Measurements from ENCODE around the gene C4orf17. TPM values are rescaled to one million over a fixed set of nuclear protein-coding genes. Genes with fewer than 3 reads are reported as not detected.
A peak's percentile ranks its signal among the peaks of the same experiment; 100 is the strongest.

Gene C4orf17
- total and polyA plus RNA-seq, 2 of the 8 experiments (the other 6 are each of a cell fraction or from before 2014, with no cell fraction given): not detected

DNA sequence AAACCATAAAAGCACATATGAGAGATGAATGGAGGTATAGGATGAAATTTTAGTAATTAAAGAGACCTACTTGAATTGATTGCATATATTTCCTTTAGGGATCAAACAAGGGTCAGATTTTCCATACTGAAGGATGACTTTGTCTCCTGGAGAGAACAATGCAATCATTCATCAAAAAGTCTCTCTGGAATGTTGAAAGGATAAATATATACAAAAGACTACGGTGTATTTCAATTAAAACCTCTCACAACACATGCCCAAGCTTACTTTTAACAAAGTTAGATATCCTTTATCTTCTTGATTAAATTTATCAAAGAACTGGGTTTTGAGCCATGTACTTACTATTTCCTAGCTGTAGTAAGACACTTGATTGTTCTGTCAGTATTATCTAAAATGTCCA is 38.9 kb upstream of the C4orf17 start:
- Histone ChIP-seq H3K79me2 (ENCODE audit: control insufficient read depth in 1 of 2, insufficient read depth in 2 of 2, low read length in 2 of 2) (no peaks in the 10 kb centered on the region), H4K8ac (ENCODE audit: extremely low read depth, insufficient read depth, low read length) (no peak overlapping the region), H3K79me1 (ENCODE audit: low read depth, low read length) (no peaks in the 10 kb centered on the region), H2BK5ac (ENCODE audit: low read depth, low read length) (no peak overlapping the region), H3K18ac (ENCODE audit: extremely low read depth, low read length) (no peak overlapping the region), H3K56ac (replicated peaks; ENCODE audit: insufficient read length, low read depth, low read length) (no peak overlapping the region), H2BK12ac (ENCODE audit: low read depth, low read length) (no peak overlapping the region), H2AK5ac (ENCODE audit: low read depth, low read length) (no peak overlapping the region), H4K20me1 (replicated peaks in 1 of 2; ENCODE audit: control insufficient read depth in 1 of 2, insufficient read depth in 2 of 2, low read length in 2 of 2) (no peaks in the 10 kb centered on the region), H3K14ac (ENCODE audit: insufficient read length) (no peak overlapping the region), H2BK20ac (ENCODE audit: low read length) (no peak overlapping the region), H3K27ac (ENCODE audit: low read depth, low read length) (no peak overlapping the region), H4K91ac (replicated peaks; ENCODE audit: insufficient read length, low read length) (no peak overlapping the region), H3K4me1 (replicated peaks in 1 of 4; ENCODE audit: control insufficient read depth in 3 of 4, insufficient read depth in 4 of 4, low read length in 3 of 4) (no peaks in the 10 kb centered on the region), H3K9ac (replicated peaks in 1 of 4; ENCODE audit: extremely low read depth in 1 of 4, low read depth in 3 of 4, low read length in 3 of 4) (no peak overlapping the region), H3K4me3 (ENCODE audit: extremely low read depth in 1 of 4, insufficient read depth in 2 of 4, low read depth in 3 of 4, low read length in 4 of 4) (no peak overlapping the region), H3K27me3 (replicated peaks in 1 of 4; ENCODE audit: control insufficient read depth in 3 of 4, extremely low read depth in 1 of 4, insufficient read depth in 3 of 4, low read length in 3 of 4) (no peaks in the 10 kb centered on the region), H4K5ac (ENCODE audit: insufficient read length, low read depth, low read length) (no peak overlapping the region), H2BK15ac (ENCODE audit: low read length) (no peak overlapping the region), H3K23ac (ENCODE audit: insufficient read length) (no peak overlapping the region), H3K4me2 (ENCODE audit: insufficient read depth in 1 of 2, low read depth in 2 of 2, low read length in 2 of 2) (no peak overlapping the region), H3K36me3 (ENCODE audit: control insufficient read depth in 2 of 4, insufficient read depth in 4 of 4, low read length in 3 of 4) (no peaks in the 10 kb centered on the region), H3K9me3 (ENCODE audit: insufficient read depth in 2 of 2, low read depth in 1 of 2, low read length in 1 of 2) (no peaks in the 10 kb centered on the region), H2AFZ (ENCODE audit: low read length) (peak overlapping the region; percentile 27; the same call in 1 of the 2 replicates), H3K23me2 (ENCODE audit: low read depth, low read length) (no peaks in the 10 kb centered on the region), H2BK120ac (replicated peaks; ENCODE audit: low read depth, low read length) (no peak overlapping the region), H3K4ac (replicated peaks; ENCODE audit: insufficient read length, low read depth, low read length) (no peak overlapping the region)
- ChIA-PET POLR2A (ENCODE audit: partially characterized antibody) (no interaction called here), CTCF (ENCODE audit: partially characterized antibody) (interaction anchor here (1.0 to 4.1 kb wide), 6 partner anchors 11 to 339 kb away, joined by 3 to 15 read pairs (median 4); no protein-coding TSS in a partner anchor)
- FAIRE-seq: no peak
- 76% methylated on average over 1 of the region's 1 CpG; no CpG with 5 or more reads in 1 of the 2 experiments for WGBS, 2 experiments (ENCODE audit: extremely low coverage in 1 of 2, insufficient coverage in 1 of 2, insufficient read length in 1 of 2, insufficient replicate concordance in 2 of 2, low coverage in 1 of 2, low lambda C conversion rate in 2 of 2, missing lambda C conversion rate in 1 of 2)
- no peak for DNase-seq (ENCODE audit: low read depth in 1 of 2, low spot score in 2 of 2)
- TF ChIP-seq SIRT6 (IDR thresholded peaks at IDR 0.05; ENCODE audit: low read length) (no peak), FOSL1 (IDR thresholded peaks at IDR 0.05; ENCODE audit: insufficient read depth, low read depth, low read length) (no peak), NRF1 (IDR thresholded peaks at IDR 0.05; ENCODE audit: low read depth, low read length) (no peak), JUN (IDR thresholded peaks at IDR 0.05; ENCODE audit: low read depth, low read length) (no peak), TCF12 (IDR thresholded peaks at IDR 0.05; ENCODE audit: low read depth, low read length) (no peak), TAF1 (IDR thresholded peaks at IDR 0.05; ENCODE audit: low read depth, low read length) (no peak), CBX8 (IDR thresholded peaks at IDR 0.05; ENCODE audit: borderline replicate concordance, low read depth, low read length) (no peak), CHD2 (IDR thresholded peaks at IDR 0.05; ENCODE audit: low read length) (no peak)

All from H1 (cell line).